ENCODE results near the gene OR6B2. TPM values are rescaled to one million over a fixed set of nuclear protein-coding genes. Genes with fewer than 3 reads are reported as not detected.

Gene OR6B2
- total RNA-seq, 2 experiments from 2014 or later: not detected

GRCh38 chr2:240021488-240022104, 8.6 kb downstream of the OR6B2 start:
- Histone ChIP-seq H3K9me2 (ENCODE audit: insufficient read depth, low read length) (no peaks in the 10 kb centered on the region), H3K4me3 (ENCODE audit: low read depth, low read length, poor library complexity, severe bottlenecking) (no peak overlapping the region), H4K20me1 (ENCODE audit: insufficient read depth, low read length) (peaks cover 20% of the 10 kb centered on the region), H3K9me3 (ENCODE audit: low read length) (no peaks in the 10 kb centered on the region), H3K36me3 (ENCODE audit: insufficient read depth, low read length) (peaks cover 49% of the 10 kb centered on the region), H3K27ac (ENCODE audit: low read depth, low read length, poor library complexity, severe bottlenecking) (no peak overlapping the region), H3K79me2 (ENCODE audit: insufficient read depth, low read depth, low read length) (peaks cover 39% of the 10 kb centered on the region), H3K4me1 (ENCODE audit: insufficient read depth, low read length, poor library complexity, severe bottlenecking) (peaks cover 19% of the 10 kb centered on the region), H2AFZ (ENCODE audit: low read length) (no peak overlapping the region), H3K4me2 (ENCODE audit: low read length) (no peak overlapping the region)
- ChIA-PET CTCF (ENCODE audit: unreplicated experiment) (interaction anchor here (0.8 kb wide), 1 partner anchor 30 kb away, joined by 3 read pairs; no protein-coding TSS in a partner anchor), POLR2A (no interaction called here)
- TF ChIP-seq EZH2phosphoT487 (IDR thresholded peaks at IDR 0.05; ENCODE audit: borderline replicate concordance, low read depth, low read length) (no peak), CTCF (conservative IDR thresholded peaks at IDR 0.05; ENCODE audit: low read length) (peak; percentile 83)
- no TSS peak for BruUV-seq (replicated peaks)
- intact Hi-C loops (cut with micrococcal nuclease; ENCODE audit: unreplicated experiment): loop anchor here (10.0 kb wide), 1 partner anchor 413 kb away; the partner anchor contains the start of gene GPC1
- peak; percentile 66 for DNase-seq (ENCODE audit: low spot score)

- Histone ChIP-seq H3K4me3 (ENCODE audit: low read depth, low read length, poor library complexity, severe bottlenecking) (no peak overlapping the region), H3K79me2 (ENCODE audit: insufficient read depth, low read depth, low read length) (peaks cover 22% of the 10 kb centered on the region), H3K4me1 (ENCODE audit: insufficient read depth, low read length, poor library complexity, severe bottlenecking) (peaks cover 7% of the 10 kb centered on the region), H2AFZ (ENCODE audit: low read length) (no peak overlapping the region), H3K36me3 (ENCODE audit: insufficient read depth, low read length) (peaks cover 82% of the 10 kb centered on the region), H3K9me3 (ENCODE audit: low read length) (no peaks in the 10 kb centered on the region), H3K9me2 (ENCODE audit: insufficient read depth, low read length) (no peaks in the 10 kb centered on the region), H3K4me2 (ENCODE audit: low read length) (no peak overlapping the region), H4K20me1 (ENCODE audit: insufficient read depth, low read length) (peaks cover 8% of the 10 kb centered on the region), H3K27ac (ENCODE audit: low read depth, low read length, poor library complexity, severe bottlenecking) (no peak overlapping the region)
- BruUV-seq (replicated peaks): no TSS peak
- CTCF ChIA-PET (ENCODE audit: unreplicated experiment): interaction anchor here (0.6 kb wide), 1 partner anchor 814 kb away, joined by 4 read pairs; no protein-coding TSS in a partner anchor
- intact Hi-C loops (cut with micrococcal nuclease; ENCODE audit: unreplicated experiment): no loop called here
- POLR2A ChIA-PET: no interaction called here
- TF ChIP-seq CTCF (conservative IDR thresholded peaks at IDR 0.05; ENCODE audit: low read length) (no peak), EZH2phosphoT487 (IDR thresholded peaks at IDR 0.05; ENCODE audit: borderline replicate concordance, low read depth, low read length) (no peak)
- DNase-seq (ENCODE audit: low spot score): no peak
Observed at GRCh38 chr2:240018071-240018750, 12.0 kb downstream of the OR6B2 start.

GRCh38 chr2:240014327-240014726, 15.9 kb downstream of the OR6B2 start:
- no peaks in the 10 kb centered on the region for H3K9me2 ChIP-seq (ENCODE audit: insufficient read depth, low read length)
- ChIA-PET CTCF (ENCODE audit: unreplicated experiment) (no interaction called here), POLR2A (no interaction called here)
- no peak for DNase-seq (ENCODE audit: low spot score)
- H3K27ac ChIP-seq (ENCODE audit: low read depth, low read length, poor library complexity, severe bottlenecking): no peak overlapping the region
- no peak overlapping the region for H3K4me3 ChIP-seq (ENCODE audit: low read depth, low read length, poor library complexity, severe bottlenecking)
- no peak overlapping the region for H3K4me2 ChIP-seq (ENCODE audit: low read length)
- intact Hi-C loops (cut with micrococcal nuclease; ENCODE audit: unreplicated experiment): no loop called here
- BruUV-seq (replicated peaks): no TSS peak
- no peaks in the 10 kb centered on the region for H4K20me1 ChIP-seq (ENCODE audit: insufficient read depth, low read length)
- peaks cover 97% of the 10 kb centered on the region for H3K36me3 ChIP-seq (ENCODE audit: insufficient read depth, low read length)
- no peaks in the 10 kb centered on the region for H3K4me1 ChIP-seq (ENCODE audit: insufficient read depth, low read length, poor library complexity, severe bottlenecking)
- H3K9me3 ChIP-seq (ENCODE audit: low read length): no peaks in the 10 kb centered on the region
- no peak overlapping the region for H2AFZ ChIP-seq (ENCODE audit: low read length)
- H3K79me2 ChIP-seq (ENCODE audit: insufficient read depth, low read depth, low read length): no peaks in the 10 kb centered on the region
- TF ChIP-seq EZH2phosphoT487 (IDR thresholded peaks at IDR 0.05; ENCODE audit: borderline replicate concordance, low read depth, low read length) (no peak), CTCF (conservative IDR thresholded peaks at IDR 0.05; ENCODE audit: low read length) (no peak)

All from OCI-LY7 (cell line).